CD4-positive, alpha-beta T cell treated with Interleukin-4 for 1 hour (primary cell): ENCODE results near the gene SH3D21.

Experiments
- DNase-seq, 2 donors: peaks; one replicate each; pipeline ENCODE4 v3.0.0-alpha.2; 2020 to 2022

Gene SH3D21

GRCh38 chr1:36359911-36360550, 53.9 kb downstream of the SH3D21 start:
- DNase-seq: peak; percentile 47 to 60

- no peak for DNase-seq
Observed at GRCh38 chr1:36365381-36365780, 59.2 kb downstream of the SH3D21 start.

- peak; percentile 69 to 72 for DNase-seq
Observed at GRCh38 chr1:36366091-36366661, 60.0 kb downstream of the SH3D21 start.

- peak in 1 of 2 donors; percentile 50 for DNase-seq
Observed at GRCh38 chr1:36367066-36367465, 60.9 kb downstream of the SH3D21 start.

GRCh38 chr1:36367798-36368197, 61.6 kb downstream of the SH3D21 start:
- DNase-seq: no peak

GRCh38 chr1:36369061-36369861, 63.1 kb downstream of the SH3D21 start:
- peak; percentile 79 to 85 for DNase-seq
